HCT116 (cell line): ENCODE measurements around the gene RASA2. TPM values are rescaled to one million over a fixed set of nuclear protein-coding genes. Genes with fewer than 3 reads are reported as not detected.

Source experiments
- ATAC-seq: fragments of 200-7000 bp; cut with Tn5 transposase; 2 replicates; pipeline ENCODE4 v1.9.1; 2020; ENCODE audit warnings: mild to moderate bottlenecking, moderate library complexity
- BruUV-seq: library from RNA; stranded (reverse); fragments of 400-500 nt; replicated peaks from 2 replicates; lab custom pipeline; 2021; lab: Mats Ljungman, UMichigan
- CTCF ChIA-PET: fragments of 300-600 bp; sonication (Branson Sonifier 250); formaldehyde crosslinking; loops from one replicate; lab custom pipeline; 2021; ENCODE audit warnings: antibody characterized with exemption; lab: Charles Lee
- POLR2A ChIA-PET: fragments of 300-600, 350-600 bp; sonication (Branson Sonifier 250); formaldehyde crosslinking; loops from one replicate; lab custom pipeline; 2021; ENCODE audit warnings: antibody characterized with exemption; lab: Charles Lee
- RAD21 ChIA-PET, 2 experiments: fragments of 300-600 bp; sonication (Branson Sonifier 250); formaldehyde crosslinking; loops; one replicate each; lab custom pipeline; 2023; ENCODE audit warnings: low total read pairs in 2 of 2; ENCODE audit not compliant: uncharacterized antibody in 2 of 2, unreplicated experiment in 2 of 2, low non-redundant PET in 1 of 2; lab: Charles Lee
- DNase-seq: peaks from one replicate; pipeline ENCODE4 v3.0.0-alpha.2; 2010; ENCODE audit warnings: low read depth, low spot score
- H2AFZ ChIP-seq: fragments of 200-600 bp; shearing (Covaris generic), sonication (generic); 2 replicates; pipeline ENCODE4 v1.6.1; 2017; ENCODE audit warnings: low read depth, mixed run types, mixed read lengths, antibody characterized with exemption, low read length; ENCODE audit not compliant: poor library complexity, severe bottlenecking
- H3K27ac ChIP-seq: 2 replicates; pipeline ENCODE4 v1.5.1; 2012; ENCODE audit warnings: low read depth, low read length
- H3K27me3 ChIP-seq: fragments of 200-600 bp; sonication (generic); 2 replicates; pipeline ENCODE4 v1.6.1; 2016; ENCODE audit warnings: mixed run types, low read length, mixed read lengths; ENCODE audit not compliant: insufficient read depth
- H3K36me3 ChIP-seq, 2 experiments: fragments of 200-500 bp in 1 of 2; fragments of 200-600 bp in 1 of 2; sonication (Bioruptor generic) in 1 of 2; sonication (generic) in 1 of 2; 2 replicates each; pipeline versions ENCODE4 v1.5.1 to v1.6.1; 2014 to 2016; ENCODE audit warnings: low read length in 2 of 2, inconsistent platforms in 1 of 2, mixed read lengths in 1 of 2, mixed run types in 1 of 2; ENCODE audit not compliant: insufficient read depth in 2 of 2, control insufficient read depth in 1 of 2
- H3K4me1 ChIP-seq, 2 experiments: fragments of 200-600 bp in 1 of 2; sonication (generic) in 1 of 2; 2 replicates each; pipeline versions ENCODE4 v1.5.1 to v1.6.1; 2012 to 2017; ENCODE audit warnings: low read length in 2 of 2, inconsistent platforms in 1 of 2, mild to moderate bottlenecking in 1 of 2, mixed read lengths in 1 of 2, mixed run types in 1 of 2, moderate library complexity in 1 of 2; ENCODE audit not compliant: insufficient read depth in 2 of 2, control insufficient read depth in 1 of 2
- H3K4me2 ChIP-seq: fragments of 200-600 bp; sonication (generic); 2 replicates; pipeline ENCODE4 v1.6.1; 2017; ENCODE audit warnings: mixed run types, low read length, mixed read lengths
- H3K4me3 ChIP-seq, 2 experiments: fragments of 200-600 bp in 1 of 2; sonication (generic) in 1 of 2; replicated peaks in 1 of 2; 2 replicates each; pipeline ENCODE4 v1.5.1; 2011 to 2016; ENCODE audit warnings: low read length in 2 of 2, control low read depth in 1 of 2, low read depth in 1 of 2, mild to moderate bottlenecking in 1 of 2, mixed read lengths in 1 of 2, mixed run types in 1 of 2
- H3K79me2 ChIP-seq: fragments of 200-600 bp; sonication (generic); 2 replicates; pipeline ENCODE4 v1.6.1; 2017; ENCODE audit warnings: mild to moderate bottlenecking, mixed run types, low read length, moderate library complexity, mixed read lengths; ENCODE audit not compliant: insufficient read depth
- H3K9ac ChIP-seq: fragments of 200-600 bp; sonication (generic); 2 replicates; pipeline ENCODE4 v1.6.1; 2016; ENCODE audit warnings: low read length, mixed read lengths
- H3K9me2 ChIP-seq: fragments of 200-600 bp; sonication (generic), shearing (Covaris generic); 2 replicates; pipeline ENCODE4 v1.6.1; 2017; ENCODE audit warnings: mixed run types, mild to moderate bottlenecking, moderate library complexity; ENCODE audit not compliant: insufficient read depth
- H3K9me3 ChIP-seq, 2 experiments: fragments of 200-500 bp in 1 of 2; fragments of 200-600 bp in 1 of 2; sonication (Bioruptor generic) in 1 of 2; sonication (generic) in 1 of 2; 2 replicates each; pipeline ENCODE4 v1.6.1; 2014 to 2017; ENCODE audit warnings: low read length in 2 of 2, mixed read lengths in 2 of 2, inconsistent platforms in 1 of 2, low read depth in 1 of 2, mild to moderate bottlenecking in 1 of 2, mixed run types in 1 of 2, moderate library complexity in 1 of 2; ENCODE audit not compliant: control insufficient read depth in 1 of 2, insufficient read depth in 1 of 2
- H4K20me1 ChIP-seq: fragments of 200-600 bp; sonication (generic), shearing (Covaris generic); 2 replicates; pipeline ENCODE4 v1.6.1; 2017; ENCODE audit warnings: mixed run types, mild to moderate bottlenecking, moderate library complexity; ENCODE audit not compliant: insufficient read depth
- CEBPB ChIP-seq: IDR thresholded peaks from 2 replicates; pipeline ENCODE4 v1.6.1; 2012; ENCODE audit warnings: low read depth
- EGR1 ChIP-seq: IDR thresholded peaks from 2 replicates; pipeline ENCODE4 v1.6.1; 2012; ENCODE audit warnings: low read depth
- ELF1 ChIP-seq: IDR thresholded peaks from 2 replicates; pipeline ENCODE4 v1.6.1; 2012; ENCODE audit warnings: low read depth, borderline replicate concordance
- FOSL1 ChIP-seq: IDR thresholded peaks from 2 replicates; pipeline ENCODE4 v1.6.1; 2012; ENCODE audit warnings: low read depth
- MAX ChIP-seq: IDR thresholded peaks from 2 replicates; pipeline ENCODE4 v1.6.1; 2012
- POLR2AphosphoS5 ChIP-seq: IDR thresholded peaks from 2 replicates; pipeline ENCODE4 v1.6.1; 2011; ENCODE audit warnings: mild to moderate bottlenecking, low read depth, low read length, moderate library complexity
- RAD21 ChIP-seq: IDR thresholded peaks from 2 replicates; pipeline ENCODE4 v1.6.1; 2012; ENCODE audit warnings: low read depth, mild to moderate bottlenecking
- SIN3A ChIP-seq: IDR thresholded peaks from 2 replicates; pipeline ENCODE4 v1.6.1; 2012; ENCODE audit warnings: low read depth
- SP1 ChIP-seq: IDR thresholded peaks from 2 replicates; pipeline ENCODE4 v1.6.1; 2012; ENCODE audit warnings: low read depth
- SRF ChIP-seq: IDR thresholded peaks from 2 replicates; pipeline ENCODE4 v1.6.1; 2012; ENCODE audit warnings: low read depth
- ZFX ChIP-seq: fragments of 450-650 bp; IDR thresholded peaks from 2 replicates; pipeline ENCODE4 v1.6.1; 2017
- intact Hi-C: fragments of 100-400 bp; cut with micrococcal nuclease; formaldehyde crosslinking; loops from 2 replicates; pipeline ENCODE4 v1.10.0; 2022
- total RNA-seq: library from RNA; stranded (reverse); gene quantifications from one replicate; pipeline ENCODE4 v1.2.1, GENCODE V29; 2021; ENCODE audit not compliant: unreplicated experiment
- TF ChIP-seq, protein P1 (sequence below), 3 experiments: fragments of 200-600 bp in 1 of 3; sonication (generic) in 1 of 3; IDR thresholded peaks in 2 of 3; conservative IDR thresholded peaks in 1 of 3; 2 replicates each; pipeline ENCODE4 v1.5.1; 2012 to 2017; ENCODE audit warnings: low read depth in 2 of 3, low read length in 2 of 3, antibody characterized with exemption in 1 of 3, borderline replicate concordance in 1 of 3, control low read depth in 1 of 3, mild to moderate bottlenecking in 1 of 3, mixed read lengths in 1 of 3, mixed run types in 1 of 3, moderate library complexity in 1 of 3; ENCODE audit not compliant: insufficient read depth in 1 of 3
- TF ChIP-seq, protein P2 (sequence below): IDR thresholded peaks from 2 replicates; pipeline ENCODE4 v1.6.1; 2012; ENCODE audit warnings: low read depth

RASA2 gene
- total RNA-seq, 1 experiment from 2014 or later, result 12.8 TPM

DNA sequence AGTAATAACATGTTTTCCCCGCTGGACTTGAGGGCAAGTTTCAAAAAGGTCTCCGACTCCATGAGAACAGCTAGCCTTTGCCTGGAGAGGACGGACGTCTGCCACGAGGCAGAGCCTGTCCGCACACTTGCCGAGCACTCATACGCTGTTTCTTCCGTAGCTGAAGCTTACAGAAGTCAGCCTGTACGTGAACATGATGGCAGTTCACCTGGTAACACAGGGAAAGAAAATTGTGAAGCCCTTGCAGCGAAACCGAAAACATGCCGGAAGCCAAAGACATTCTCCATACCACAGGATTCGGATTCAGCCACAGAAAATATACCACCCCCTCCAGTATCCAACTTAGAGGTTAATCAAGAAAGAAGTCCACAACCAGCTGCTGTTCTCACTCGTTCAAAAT lies 43.9 kb upstream of the RASA2 start:
- RAD21 ChIA-PET, result interaction anchor here in 1 of 2 experiments (0.6 kb wide), 1 partner anchor 111 kb away, joined by 3 read pairs; no protein-coding TSS in a partner anchor
- Histone ChIP-seq H3K9ac (no peak overlapping the region), H3K79me2 (no peaks in the 10 kb centered on the region), H3K9me3 (no peaks in the 10 kb centered on the region), H3K27ac (no peak overlapping the region), H3K36me3 (peaks cover 6 to 12% of the 10 kb centered on the region in 2 experiments; a peak in 2 of 4 replicates), H3K27me3 (no peaks in the 10 kb centered on the region), H4K20me1 (no peaks in the 10 kb centered on the region), H3K4me1 (peaks cover 0 to 3% of the 10 kb centered on the region in 2 experiments; a peak in 1 of 4 replicates), H3K9me2 (no peaks in the 10 kb centered on the region), H3K4me2 (no peak overlapping the region), H3K4me3 (no peak overlapping the region), H2AFZ (no peak overlapping the region)
- intact Hi-C loops, result no loop called here
- POLR2A ChIA-PET, result no interaction called here
- no peak for TF ChIP-seq CEBPB
- TF ChIP-seq ELF1, result no peak
- CTCF ChIA-PET, result interaction anchor here (1.5 to 2.4 kb wide), 3 partner anchors 12 to 131 kb away, joined by 8 to 10 read pairs (median 10); no protein-coding TSS in a partner anchor
- DNase-seq, result no peak
- no peak for ATAC-seq
- no TSS peak for BruUV-seq

GRCh38 chr3:141444586-141445285 lies 42.1 kb upstream of the RASA2 start:
- ATAC-seq (no peak), DNase-seq (no peak)
- Histone ChIP-seq H3K36me3 (peaks cover 6 to 12% of the 10 kb centered on the region in 2 experiments; a peak in 2 of 4 replicates), H3K4me3 (no peak overlapping the region), H4K20me1 (no peaks in the 10 kb centered on the region), H3K27me3 (no peaks in the 10 kb centered on the region), H3K4me2 (no peak overlapping the region), H3K9me3 (no peaks in the 10 kb centered on the region), H3K27ac (no peak overlapping the region), H3K4me1 (peaks cover 0 to 3% of the 10 kb centered on the region in 2 experiments; a peak in 1 of 4 replicates), H3K9me2 (no peaks in the 10 kb centered on the region), H3K9ac (no peak overlapping the region), H3K79me2 (no peaks in the 10 kb centered on the region), H2AFZ (no peak overlapping the region)
- CTCF ChIA-PET, result no interaction called here
- POLR2A ChIA-PET, result no interaction called here
- RAD21 ChIA-PET, result no interaction called here
- intact Hi-C loops, result no loop called here
- TF ChIP-seq RAD21 (no peak), EGR1 (no peak), SP1 (no peak), POLR2AphosphoS5 (no peak), FOSL1 (no peak), MAX (no peak), ELF1 (no peak), SRF (no peak), SIN3A (no peak), ZFX (no peak)
- TF ChIP-seq, protein P1, sequence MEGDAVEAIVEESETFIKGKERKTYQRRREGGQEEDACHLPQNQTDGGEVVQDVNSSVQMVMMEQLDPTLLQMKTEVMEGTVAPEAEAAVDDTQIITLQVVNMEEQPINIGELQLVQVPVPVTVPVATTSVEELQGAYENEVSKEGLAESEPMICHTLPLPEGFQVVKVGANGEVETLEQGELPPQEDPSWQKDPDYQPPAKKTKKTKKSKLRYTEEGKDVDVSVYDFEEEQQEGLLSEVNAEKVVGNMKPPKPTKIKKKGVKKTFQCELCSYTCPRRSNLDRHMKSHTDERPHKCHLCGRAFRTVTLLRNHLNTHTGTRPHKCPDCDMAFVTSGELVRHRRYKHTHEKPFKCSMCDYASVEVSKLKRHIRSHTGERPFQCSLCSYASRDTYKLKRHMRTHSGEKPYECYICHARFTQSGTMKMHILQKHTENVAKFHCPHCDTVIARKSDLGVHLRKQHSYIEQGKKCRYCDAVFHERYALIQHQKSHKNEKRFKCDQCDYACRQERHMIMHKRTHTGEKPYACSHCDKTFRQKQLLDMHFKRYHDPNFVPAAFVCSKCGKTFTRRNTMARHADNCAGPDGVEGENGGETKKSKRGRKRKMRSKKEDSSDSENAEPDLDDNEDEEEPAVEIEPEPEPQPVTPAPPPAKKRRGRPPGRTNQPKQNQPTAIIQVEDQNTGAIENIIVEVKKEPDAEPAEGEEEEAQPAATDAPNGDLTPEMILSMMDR (IDR thresholded peaks at IDR 0.05 in 2 of 3, conservative IDR thresholded peaks at IDR 0.05 in 1 of 3; ENCODE audit: borderline replicate concordance in 1 of 3, insufficient read depth in 1 of 3, low read depth in 2 of 3, low read length in 2 of 3), result no peak
- TF ChIP-seq, protein P2, sequence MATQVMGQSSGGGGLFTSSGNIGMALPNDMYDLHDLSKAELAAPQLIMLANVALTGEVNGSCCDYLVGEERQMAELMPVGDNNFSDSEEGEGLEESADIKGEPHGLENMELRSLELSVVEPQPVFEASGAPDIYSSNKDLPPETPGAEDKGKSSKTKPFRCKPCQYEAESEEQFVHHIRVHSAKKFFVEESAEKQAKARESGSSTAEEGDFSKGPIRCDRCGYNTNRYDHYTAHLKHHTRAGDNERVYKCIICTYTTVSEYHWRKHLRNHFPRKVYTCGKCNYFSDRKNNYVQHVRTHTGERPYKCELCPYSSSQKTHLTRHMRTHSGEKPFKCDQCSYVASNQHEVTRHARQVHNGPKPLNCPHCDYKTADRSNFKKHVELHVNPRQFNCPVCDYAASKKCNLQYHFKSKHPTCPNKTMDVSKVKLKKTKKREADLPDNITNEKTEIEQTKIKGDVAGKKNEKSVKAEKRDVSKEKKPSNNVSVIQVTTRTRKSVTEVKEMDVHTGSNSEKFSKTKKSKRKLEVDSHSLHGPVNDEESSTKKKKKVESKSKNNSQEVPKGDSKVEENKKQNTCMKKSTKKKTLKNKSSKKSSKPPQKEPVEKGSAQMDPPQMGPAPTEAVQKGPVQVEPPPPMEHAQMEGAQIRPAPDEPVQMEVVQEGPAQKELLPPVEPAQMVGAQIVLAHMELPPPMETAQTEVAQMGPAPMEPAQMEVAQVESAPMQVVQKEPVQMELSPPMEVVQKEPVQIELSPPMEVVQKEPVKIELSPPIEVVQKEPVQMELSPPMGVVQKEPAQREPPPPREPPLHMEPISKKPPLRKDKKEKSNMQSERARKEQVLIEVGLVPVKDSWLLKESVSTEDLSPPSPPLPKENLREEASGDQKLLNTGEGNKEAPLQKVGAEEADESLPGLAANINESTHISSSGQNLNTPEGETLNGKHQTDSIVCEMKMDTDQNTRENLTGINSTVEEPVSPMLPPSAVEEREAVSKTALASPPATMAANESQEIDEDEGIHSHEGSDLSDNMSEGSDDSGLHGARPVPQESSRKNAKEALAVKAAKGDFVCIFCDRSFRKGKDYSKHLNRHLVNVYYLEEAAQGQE, result no peak
- no TSS peak for BruUV-seq
